Neural progenitor cell (in vitro differentiated cells): ENCODE data around the gene PCSK9. TPM values are rescaled to one million over a fixed set of nuclear protein-coding genes. Genes with fewer than 3 reads are reported as not detected.

Source experiments
- DNase-seq: peaks from one replicate; pipeline ENCODE4 v3.0.0-alpha.2; 2016; ENCODE audit warnings: low spot score
- H2AFZ ChIP-seq: fragments of 200-600 bp; sonication (generic); replicated peaks from 2 replicates; pipeline ENCODE4 v1.6.1; 2016; ENCODE audit warnings: antibody characterized with exemption
- H3F3A ChIP-seq: fragments of 200-600 bp; sonication (generic); 2 replicates; pipeline ENCODE4 v1.6.1; 2016; ENCODE audit warnings: antibody characterized with exemption, low read depth
- H3K27ac ChIP-seq: fragments of 200-600 bp; sonication (generic); 2 replicates; pipeline ENCODE4 v1.5.1; 2016; ENCODE audit warnings: mild to moderate bottlenecking
- H3K27me3 ChIP-seq: fragments of 200-600 bp; sonication (generic); 2 replicates; pipeline ENCODE4 v1.6.1; 2016; ENCODE audit warnings: mild to moderate bottlenecking, moderate library complexity
- H3K36me3 ChIP-seq: fragments of 200-600 bp; sonication (generic); 2 replicates; pipeline ENCODE4 v1.5.1; 2016
- H3K4me1 ChIP-seq: fragments of 200-600 bp; sonication (generic); 2 replicates; pipeline ENCODE4 v1.6.1; 2016; ENCODE audit warnings: mixed run types
- H3K4me2 ChIP-seq: fragments of 200-600 bp; sonication (generic); 2 replicates; pipeline ENCODE4 v1.6.1; 2016
- H3K4me3 ChIP-seq: fragments of 200-600 bp; sonication (generic); 2 replicates; pipeline ENCODE4 v1.5.1; 2016
- H3K79me2 ChIP-seq: fragments of 200-600 bp; sonication (generic); 2 replicates; pipeline ENCODE4 v1.6.1; 2016; ENCODE audit warnings: low read depth
- H3K9ac ChIP-seq: fragments of 200-600 bp; sonication (generic); 2 replicates; pipeline ENCODE4 v1.6.1; 2016
- H3K9me3 ChIP-seq: fragments of 200-600 bp; sonication (generic); 2 replicates; pipeline ENCODE4 v1.5.1; 2016; ENCODE audit warnings: low read depth
- H4K20me1 ChIP-seq: fragments of 200-600 bp; sonication (generic); 2 replicates; pipeline ENCODE4 v1.6.1; 2016; ENCODE audit warnings: low read depth
- H3K27ac Mint-ChIP-seq: 3 replicates; pipeline ENCODE4 v1.8.0; 2021; ENCODE audit warnings: mixed read lengths
- H3K27me3 Mint-ChIP-seq: 2 replicates; pipeline ENCODE4 v1.8.0; 2022; ENCODE audit warnings: low read depth, mild to moderate bottlenecking, inconsistent platforms, moderate library complexity, mixed read lengths; ENCODE audit not compliant: insufficient read depth
- H3K36me3 Mint-ChIP-seq: 3 replicates; pipeline ENCODE4 v1.8.0; 2021; ENCODE audit warnings: mixed read lengths
- H3K4me1 Mint-ChIP-seq: 3 replicates; pipeline ENCODE4 v1.8.0; 2021; ENCODE audit warnings: mixed read lengths
- H3K4me3 Mint-ChIP-seq: 3 replicates; pipeline ENCODE4 v1.8.0; 2021; ENCODE audit warnings: mild to moderate bottlenecking, moderate library complexity, mixed read lengths
- H3K9me3 Mint-ChIP-seq: 3 replicates; pipeline ENCODE4 v1.8.0; 2020; ENCODE audit warnings: mixed read lengths
- EZH2 ChIP-seq: fragments of 200-600 bp; sonication (generic); IDR thresholded peaks from 2 replicates; pipeline ENCODE4 v1.6.1; 2017; ENCODE audit warnings: antibody characterized with exemption, mild to moderate bottlenecking, moderate library complexity
- EZH2phosphoT487 ChIP-seq: fragments of 200-600 bp; sonication (generic); IDR thresholded peaks from 2 replicates; pipeline ENCODE4 v1.6.1; 2017; ENCODE audit warnings: antibody characterized with exemption
- total RNA-seq: library from RNA; depleted of rRNA; stranded (reverse); fragments of >200 nt; gene quantifications from 2 replicates; pipeline ENCODE4 v1.2.3, GENCODE V29; 2015; ENCODE audit warnings: low replicate concordance
- TF ChIP-seq, protein P1 (sequence below): fragments of 200-600 bp; sonication (generic); IDR thresholded peaks from 2 replicates; pipeline ENCODE4 v1.5.1; 2017; ENCODE audit warnings: antibody characterized with exemption, mild to moderate bottlenecking

PCSK9 gene
- total RNA-seq, 1 donor from 2014 or later = 4.5 TPM

DNA sequence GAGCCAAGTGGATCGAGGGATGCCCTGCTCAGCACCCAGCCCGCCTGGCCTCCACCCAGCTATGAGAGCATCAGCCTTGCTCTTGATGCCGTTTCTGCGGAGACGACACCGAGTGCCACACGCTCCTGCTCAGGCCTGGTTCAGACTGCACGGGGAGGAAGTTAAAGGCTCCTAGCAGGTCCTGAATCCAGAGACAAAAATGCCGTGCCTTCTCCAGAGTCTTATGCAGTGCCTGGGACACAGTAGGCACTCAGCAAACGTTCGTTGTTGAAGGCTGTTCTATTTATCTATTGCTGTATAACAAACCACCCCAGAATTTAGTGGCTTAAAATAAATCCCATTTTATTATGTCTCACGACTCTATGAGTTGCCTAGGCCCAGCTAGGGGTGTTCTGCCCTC is 47.4 kb upstream of the PCSK9 start:
- H3F3A ChIP-seq = no peaks in the 10 kb centered on the region
- peaks cover 36% of the 10 kb centered on the region for H3K4me1 Mint-ChIP-seq
- no peaks in the 10 kb centered on the region for H3K9me3 ChIP-seq
- no peak overlapping the region for H3K9ac ChIP-seq
- H3K4me3 Mint-ChIP-seq = no peak overlapping the region
- no peak overlapping the region for H3K4me2 ChIP-seq
- peaks cover 11% of the 10 kb centered on the region for H3K4me1 ChIP-seq
- H3K27ac ChIP-seq = no peak overlapping the region
- no peaks in the 10 kb centered on the region for H4K20me1 ChIP-seq
- H3K36me3 ChIP-seq = no peaks in the 10 kb centered on the region
- H3K27me3 Mint-ChIP-seq = peaks cover 21% of the 10 kb centered on the region
- TF ChIP-seq, protein P1, sequence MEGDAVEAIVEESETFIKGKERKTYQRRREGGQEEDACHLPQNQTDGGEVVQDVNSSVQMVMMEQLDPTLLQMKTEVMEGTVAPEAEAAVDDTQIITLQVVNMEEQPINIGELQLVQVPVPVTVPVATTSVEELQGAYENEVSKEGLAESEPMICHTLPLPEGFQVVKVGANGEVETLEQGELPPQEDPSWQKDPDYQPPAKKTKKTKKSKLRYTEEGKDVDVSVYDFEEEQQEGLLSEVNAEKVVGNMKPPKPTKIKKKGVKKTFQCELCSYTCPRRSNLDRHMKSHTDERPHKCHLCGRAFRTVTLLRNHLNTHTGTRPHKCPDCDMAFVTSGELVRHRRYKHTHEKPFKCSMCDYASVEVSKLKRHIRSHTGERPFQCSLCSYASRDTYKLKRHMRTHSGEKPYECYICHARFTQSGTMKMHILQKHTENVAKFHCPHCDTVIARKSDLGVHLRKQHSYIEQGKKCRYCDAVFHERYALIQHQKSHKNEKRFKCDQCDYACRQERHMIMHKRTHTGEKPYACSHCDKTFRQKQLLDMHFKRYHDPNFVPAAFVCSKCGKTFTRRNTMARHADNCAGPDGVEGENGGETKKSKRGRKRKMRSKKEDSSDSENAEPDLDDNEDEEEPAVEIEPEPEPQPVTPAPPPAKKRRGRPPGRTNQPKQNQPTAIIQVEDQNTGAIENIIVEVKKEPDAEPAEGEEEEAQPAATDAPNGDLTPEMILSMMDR = no peak
- TF ChIP-seq EZH2 (no peak), EZH2phosphoT487 (no peak)
- H3K4me3 ChIP-seq = no peak overlapping the region
- peaks cover 22% of the 10 kb centered on the region for H3K27me3 ChIP-seq
- H2AFZ ChIP-seq = no peak overlapping the region
- no peak for DNase-seq
- no peaks in the 10 kb centered on the region for H3K79me2 ChIP-seq
- no peaks in the 10 kb centered on the region for H3K9me3 Mint-ChIP-seq
- no peaks in the 10 kb centered on the region for H3K36me3 Mint-ChIP-seq
- H3K27ac Mint-ChIP-seq = peak overlapping the region; percentile 25

DNA sequence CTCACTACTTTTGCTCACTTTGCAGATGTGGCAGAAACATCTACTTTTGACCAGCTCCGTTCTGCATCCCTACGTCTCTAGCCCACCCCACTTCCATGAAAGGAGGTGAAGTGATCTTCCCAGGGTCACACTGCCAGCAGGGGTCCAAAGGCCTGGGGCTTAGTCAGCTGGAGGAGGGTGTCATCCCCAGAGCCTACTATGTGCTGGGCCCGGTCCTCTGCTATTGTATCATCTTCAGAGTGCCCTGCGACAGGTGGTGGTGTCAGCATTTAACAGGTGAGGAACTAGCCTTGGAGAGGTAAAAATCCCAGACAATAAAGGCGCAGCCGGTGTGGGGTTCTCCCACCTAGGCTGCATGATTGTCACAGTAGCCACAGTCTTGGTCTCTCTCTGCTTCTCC is 46.2 kb upstream of the PCSK9 start:
- no peaks in the 10 kb centered on the region for H3K36me3 Mint-ChIP-seq
- H3K9ac ChIP-seq = no peak overlapping the region
- no peaks in the 10 kb centered on the region for H3K9me3 ChIP-seq
- H3K27me3 ChIP-seq = peaks cover 34% of the 10 kb centered on the region
- no peak for DNase-seq
- H3K4me2 ChIP-seq = no peak overlapping the region
- peaks cover 14% of the 10 kb centered on the region for H3K4me1 ChIP-seq
- peaks cover 34% of the 10 kb centered on the region for H3K4me1 Mint-ChIP-seq
- H3K27ac Mint-ChIP-seq = no peak overlapping the region
- no peaks in the 10 kb centered on the region for H3K9me3 Mint-ChIP-seq
- H3K27me3 Mint-ChIP-seq = peaks cover 25% of the 10 kb centered on the region
- no peaks in the 10 kb centered on the region for H4K20me1 ChIP-seq
- H3K36me3 ChIP-seq = no peaks in the 10 kb centered on the region
- no peak overlapping the region for H3K27ac ChIP-seq
- H3F3A ChIP-seq = peaks cover 8% of the 10 kb centered on the region
- H3K79me2 ChIP-seq = no peaks in the 10 kb centered on the region
- H2AFZ ChIP-seq = no peak overlapping the region
- no peak overlapping the region for H3K4me3 ChIP-seq
- TF ChIP-seq EZH2phosphoT487 (no peak), EZH2 (no peak)
- TF ChIP-seq, protein P1 = no peak
- no peak overlapping the region for H3K4me3 Mint-ChIP-seq

DNA sequence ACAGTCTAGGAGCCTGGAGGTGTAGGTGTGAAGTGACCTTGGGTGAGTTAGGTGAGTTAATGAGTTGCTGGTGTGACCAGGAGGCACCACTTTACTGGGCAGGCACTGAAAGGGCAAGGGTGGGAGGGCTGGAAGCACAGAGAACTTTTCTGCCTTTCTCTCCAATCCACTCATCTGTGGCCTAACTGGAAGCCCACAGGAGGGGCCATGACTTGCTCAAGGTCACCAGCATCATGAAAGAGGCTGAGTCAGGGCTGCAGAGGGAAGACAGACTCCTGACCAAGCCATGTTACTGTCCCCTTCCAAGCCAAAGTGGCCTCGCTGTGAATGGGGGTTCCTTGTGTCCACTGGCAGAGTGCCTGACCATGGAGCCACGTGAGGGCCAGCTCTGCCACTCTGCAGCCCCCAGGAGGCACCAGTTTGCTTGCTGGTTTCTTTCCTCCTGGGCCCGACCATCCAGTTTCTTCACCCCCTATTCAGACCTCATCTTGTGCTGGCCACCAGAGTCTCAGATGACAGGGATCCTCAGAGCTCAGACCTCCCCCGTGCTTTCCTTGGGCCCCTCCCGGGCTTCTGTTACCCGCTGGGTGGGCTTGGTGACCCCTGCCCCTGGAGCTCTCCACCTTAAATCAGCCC is 44.9 kb upstream of the PCSK9 start:
- Mint-ChIP-seq H3K27me3 (peaks cover 31% of the 10 kb centered on the region), H3K4me3 (peak overlapping the region; percentile 19), H3K27ac (peak overlapping the region; percentile 16), H3K9me3 (no peaks in the 10 kb centered on the region), H3K36me3 (no peaks in the 10 kb centered on the region), H3K4me1 (peaks cover 34% of the 10 kb centered on the region)
- no peak overlapping the region for H2AFZ ChIP-seq
- H3K4me3 ChIP-seq = no peak overlapping the region
- H3F3A ChIP-seq = peaks cover 9% of the 10 kb centered on the region
- H3K27ac ChIP-seq = no peak overlapping the region
- TF ChIP-seq EZH2phosphoT487 = no peak
- H3K27me3 ChIP-seq = peaks cover 48% of the 10 kb centered on the region
- no peak overlapping the region for H3K9ac ChIP-seq
- no peak overlapping the region for H3K4me2 ChIP-seq
- H3K9me3 ChIP-seq = no peaks in the 10 kb centered on the region
- H3K4me1 ChIP-seq = peaks cover 14% of the 10 kb centered on the region
- H3K36me3 ChIP-seq = no peaks in the 10 kb centered on the region
- H3K79me2 ChIP-seq = no peaks in the 10 kb centered on the region
- H4K20me1 ChIP-seq = peaks cover 2% of the 10 kb centered on the region
- DNase-seq = no peak

DNA sequence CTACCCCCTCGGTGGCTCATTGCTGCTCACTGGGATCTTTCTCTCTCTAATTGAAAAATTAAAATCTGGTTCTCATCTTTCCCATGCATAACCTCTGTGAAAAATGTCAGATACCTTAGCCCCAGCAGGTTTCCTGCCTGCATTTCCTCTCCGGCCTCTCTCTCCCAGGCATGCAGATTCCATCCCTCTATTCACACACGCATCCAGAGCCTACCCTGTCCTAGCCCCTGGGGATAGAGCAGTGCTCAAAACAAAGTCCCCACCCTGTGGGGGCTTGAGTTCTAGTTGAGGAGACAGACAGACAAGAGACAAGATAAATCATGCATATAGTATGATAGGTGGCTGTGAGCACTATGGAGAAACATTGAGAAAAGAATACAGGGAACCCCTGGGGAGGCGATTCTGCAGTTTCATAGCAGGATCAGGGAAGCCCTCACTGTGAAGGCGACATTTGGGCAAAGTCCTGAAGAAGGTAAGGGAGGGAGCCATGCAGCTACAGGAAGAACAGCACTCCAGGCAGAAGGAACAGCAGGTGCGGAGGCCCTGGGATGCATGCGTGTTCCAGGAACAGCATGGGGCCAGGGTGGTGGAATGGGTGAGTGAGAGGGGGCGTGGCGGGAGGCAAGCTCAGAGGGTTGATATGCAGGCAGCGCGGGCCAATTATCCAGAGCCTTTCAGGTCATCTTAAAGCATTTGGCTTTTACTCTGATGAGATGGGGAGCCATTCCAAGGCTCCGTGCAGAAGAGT is 44.2 kb upstream of the PCSK9 start:
- peak overlapping the region; percentile 7 for H3K4me2 ChIP-seq

More for the DNA sequence above, 44.2 kb upstream of the PCSK9 start:
- no peak for TF ChIP-seq EZH2phosphoT487
- no peak for TF ChIP-seq EZH2
- TF ChIP-seq, protein P1 = no peak
- H3K4me3 ChIP-seq = no peak overlapping the region
- no peak overlapping the region for H3K9ac ChIP-seq
- no peaks in the 10 kb centered on the region for H3K9me3 ChIP-seq
- Mint-ChIP-seq H3K4me3 (peak overlapping the region; percentile 18), H3K4me1 (peaks cover 32% of the 10 kb centered on the region), H3K27me3 (peaks cover 35% of the 10 kb centered on the region), H3K27ac (peak overlapping the region; percentile 16), H3K36me3 (no peaks in the 10 kb centered on the region), H3K9me3 (no peaks in the 10 kb centered on the region)
- peaks cover 9% of the 10 kb centered on the region for H3F3A ChIP-seq
- H3K36me3 ChIP-seq = no peaks in the 10 kb centered on the region
- peaks cover 2% of the 10 kb centered on the region for H4K20me1 ChIP-seq
- no peak overlapping the region for H2AFZ ChIP-seq
- H3K27ac ChIP-seq = no peak overlapping the region
- peaks cover 14% of the 10 kb centered on the region for H3K4me1 ChIP-seq
- H3K27me3 ChIP-seq = peaks cover 55% of the 10 kb centered on the region
- no peak for DNase-seq
- no peaks in the 10 kb centered on the region for H3K79me2 ChIP-seq
